GM23248 (cell line): ENCODE data around the gene PSMD13. TPM values are rescaled to one million over a fixed set of nuclear protein-coding genes. Genes with fewer than 3 reads are reported as not detected.

ENCODE experiments used
- DNase-seq: peaks from one replicate; pipeline ENCODE4 v3.0.0-alpha.2; 2015
- H2AFZ ChIP-seq: fragments of 200-600 bp; sonication (generic); 2 replicates; pipeline ENCODE4 v1.6.1; 2016; ENCODE audit warnings: antibody characterized with exemption
- H3F3A ChIP-seq: fragments of 200-600 bp; sonication (generic); 2 replicates; pipeline ENCODE4 v1.6.1; 2016; ENCODE audit warnings: mild to moderate bottlenecking, antibody characterized with exemption, mixed run types; ENCODE audit not compliant: insufficient read depth
- H3K27ac ChIP-seq: fragments of 200-600 bp; sonication (generic); 2 replicates; pipeline ENCODE4 v1.5.1; 2016; ENCODE audit warnings: mild to moderate bottlenecking
- H3K27me3 ChIP-seq: fragments of 200-600 bp; sonication (generic); replicated peaks from 2 replicates; pipeline ENCODE4 v1.6.1; 2016; ENCODE audit warnings: mild to moderate bottlenecking; ENCODE audit not compliant: insufficient read depth
- H3K36me3 ChIP-seq: fragments of 200-600 bp; sonication (generic); 2 replicates; pipeline ENCODE4 v1.6.1; 2016; ENCODE audit warnings: low read depth, mild to moderate bottlenecking
- H3K4me1 ChIP-seq: fragments of 200-600 bp; sonication (generic); 2 replicates; pipeline ENCODE4 v1.6.1; 2016; ENCODE audit warnings: mild to moderate bottlenecking; ENCODE audit not compliant: insufficient read depth
- H3K4me2 ChIP-seq: fragments of 200-600 bp; sonication (generic); one replicate; pipeline ENCODE4 v1.6.1; 2016; ENCODE audit warnings: mild to moderate bottlenecking; ENCODE audit not compliant: unreplicated experiment
- H3K4me3 ChIP-seq: fragments of 200-600 bp; sonication (generic); 2 replicates; pipeline ENCODE4 v1.5.1; 2016; ENCODE audit warnings: mild to moderate bottlenecking
- H3K79me2 ChIP-seq: fragments of 200-600 bp; sonication (generic); 2 replicates; pipeline ENCODE4 v1.6.1; 2016; ENCODE audit warnings: mild to moderate bottlenecking; ENCODE audit not compliant: insufficient read depth
- H3K9ac ChIP-seq: fragments of 200-600 bp; sonication (generic); 2 replicates; pipeline ENCODE4 v1.6.1; 2016; ENCODE audit warnings: mild to moderate bottlenecking
- H3K9me2 ChIP-seq: fragments of 200-600 bp; sonication (generic); 2 replicates; pipeline ENCODE4 v1.6.1; 2016; ENCODE audit warnings: mixed run types, mild to moderate bottlenecking, moderate library complexity; ENCODE audit not compliant: insufficient read depth
- H3K9me3 ChIP-seq: fragments of 200-600 bp; sonication (generic); one replicate; pipeline ENCODE4 v1.6.1; 2017; ENCODE audit warnings: low read depth
- H4K20me1 ChIP-seq: fragments of 200-600 bp; sonication (generic); 2 replicates; pipeline ENCODE4 v1.6.0; 2016; ENCODE audit not compliant: insufficient read depth
- EZH2 ChIP-seq: fragments of 200-600 bp; sonication (generic); IDR thresholded peaks from 2 replicates; pipeline ENCODE4 v1.6.1; 2018; ENCODE audit warnings: antibody characterized with exemption, mild to moderate bottlenecking; ENCODE audit not compliant: insufficient read depth, poor library complexity, severe bottlenecking
- EZH2phosphoT487 ChIP-seq: fragments of 200-600 bp; sonication (generic); IDR thresholded peaks from 2 replicates; pipeline ENCODE4 v1.6.1; 2018; ENCODE audit warnings: antibody characterized with exemption, moderate library complexity, mild to moderate bottlenecking, low read depth; ENCODE audit not compliant: insufficient read depth
- WGBS, 2 experiments: methylation state at CpG; one replicate each; pipeline ENCODE4 v1.1.6; 2015 to 2017; ENCODE audit warnings: low lambda C conversion rate in 2 of 2, low coverage in 1 of 2; ENCODE audit errors: missing lambda C conversion rate in 2 of 2; 5-methylcytosine and 5-hydroxymethylcytosine counted together
- in situ Hi-C: fragments of 300-500 bp; cut with MboI; formaldehyde crosslinking; loops from 2 replicates; pipeline ENCODE4 v1.15.0; 2020
- polyA plus RNA-seq: library from polyadenylated mRNA; unstranded; fragments of >200 nt; fragmentation: Nextera tagmentation; extraction: Ambion mirVana; gene quantifications from 2 replicates; pipeline ENCODE4 v1.2.1, GENCODE V29; 2016
- total RNA-seq: library from RNA; depleted of rRNA; stranded (reverse); fragments of >200 nt; shearing (Covaris generic); gene quantifications from 2 replicates; pipeline ENCODE4 v1.2.3, GENCODE V29; 2014

Gene PSMD13
- total and polyA plus RNA-seq, 2 experiments from 2014 or later = 145 to 188 TPM

DNA sequence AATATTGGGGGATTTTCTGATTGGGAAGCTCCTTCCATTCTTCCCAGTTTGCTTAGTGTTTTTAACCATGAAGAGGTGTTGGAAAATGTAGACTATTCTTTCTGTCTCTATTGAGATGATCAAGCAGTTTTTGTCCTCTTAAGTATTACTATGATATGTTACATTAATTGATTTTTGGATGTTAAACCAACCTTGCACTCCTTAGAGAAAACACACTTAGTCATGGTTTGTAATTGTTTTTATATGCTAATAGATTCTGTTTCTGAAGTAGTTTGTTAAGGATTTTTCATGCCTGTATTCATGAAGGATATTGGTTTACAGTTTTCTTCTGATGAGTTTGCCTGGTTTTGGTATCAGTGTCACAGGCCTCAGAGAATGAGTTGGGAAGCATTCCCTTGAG is 39.4 kb downstream of the PSMD13 start:
- DNase-seq = no peak
- Histone ChIP-seq H3K4me3 (no peak overlapping the region), H3K4me2 (no peak overlapping the region), H3K9ac (no peak overlapping the region), H3K36me3 (no peaks in the 10 kb centered on the region), H3K9me2 (no peaks in the 10 kb centered on the region), H2AFZ (no peak overlapping the region), H3K27ac (no peak overlapping the region), H4K20me1 (no peaks in the 10 kb centered on the region), H3K79me2 (no peaks in the 10 kb centered on the region), H3K9me3 (no peaks in the 10 kb centered on the region), H3K4me1 (no peaks in the 10 kb centered on the region), H3K27me3 (peaks cover 46% of the 10 kb centered on the region), H3F3A (no peaks in the 10 kb centered on the region)
- in situ Hi-C loops = no loop called here
- TF ChIP-seq EZH2phosphoT487 (no peak), EZH2 (no peak)

GRCh38 chr11:278001-278951 is 41.5 kb downstream of the PSMD13 start, which contains the start of gene NLRP6:
Gene NLRP6 (plus strand): TSS chr11:278407. CDS start chr11:278570, 163 bp downstream.
- Histone ChIP-seq H3K27ac (no peak within 1 kb of the TSS), H3K4me2 (no peak within 1 kb of the TSS), H3K9ac (no peak within 1 kb of the TSS), H3K36me3 (no peaks in the 10 kb centered on the region), H3K27me3 (peaks cover 65% of the 10 kb centered on the region), H2AFZ (no peak within 1 kb of the TSS), H3K79me2 (no peaks in the 10 kb centered on the region), H3K9me3 (no peaks in the 10 kb centered on the region), H4K20me1 (no peaks in the 10 kb centered on the region), H3K4me3 (no peak within 1 kb of the TSS), H3K4me1 (no peaks in the 10 kb centered on the region), H3K9me2 (no peaks in the 10 kb centered on the region), H3F3A (no peaks in the 10 kb centered on the region)
- 56 to 62% methylated on average over 21 of the region's 21 CpGs for WGBS, 2 experiments
- DNase-seq = no peak
- TF ChIP-seq EZH2 (no peak), EZH2phosphoT487 (no peak)
- in situ Hi-C loops = no loop called here

DNA sequence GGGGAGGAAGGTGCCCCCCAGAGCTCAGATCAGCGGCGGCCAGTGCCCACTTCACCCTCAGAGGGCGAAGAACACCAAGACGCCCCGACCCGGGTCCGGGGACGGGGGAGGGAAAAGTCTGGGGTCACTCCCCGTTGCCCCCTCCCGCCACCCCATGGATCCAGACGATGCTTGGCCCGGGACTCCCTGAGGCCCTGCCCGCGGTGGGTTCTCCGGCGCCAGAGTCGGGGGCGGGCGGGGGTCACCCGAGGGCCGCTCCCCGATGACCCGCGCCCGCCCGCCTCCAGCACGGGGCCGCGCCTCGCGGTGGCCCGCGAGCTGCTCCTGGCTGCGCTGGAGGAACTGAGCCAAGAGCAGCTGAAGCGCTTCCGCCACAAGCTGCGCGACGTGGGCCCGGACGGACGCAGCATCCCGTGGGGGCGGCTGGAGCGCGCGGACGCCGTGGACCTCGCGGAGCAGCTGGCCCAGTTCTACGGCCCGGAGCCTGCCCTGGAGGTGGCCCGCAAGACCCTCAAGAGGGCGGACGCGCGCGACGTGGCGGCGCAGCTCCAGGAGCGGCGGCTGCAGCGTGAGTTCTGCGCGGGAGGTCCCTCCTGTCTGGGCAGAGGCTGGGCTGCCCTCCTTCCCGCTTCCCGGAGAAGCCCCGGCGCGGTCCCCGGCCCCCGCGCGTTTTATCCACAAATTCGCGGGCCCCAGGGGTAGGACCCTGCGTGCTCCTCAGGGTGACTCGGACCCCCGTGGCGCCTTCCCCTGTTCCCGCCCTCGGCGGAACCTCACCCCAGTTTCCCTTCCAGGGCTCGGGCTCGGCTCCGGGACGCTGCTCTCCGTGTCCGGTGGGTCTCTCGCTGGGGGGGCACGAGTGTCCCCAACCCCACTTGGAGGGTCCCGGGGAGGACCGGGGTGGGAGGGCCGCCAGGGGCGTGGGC is 42.5 kb downstream of the PSMD13 start:
- 11 to 12% methylated on average over 38 to 84 of the region's 97 CpGs for WGBS, 2 experiments
- Histone ChIP-seq H3K27ac (no peak overlapping the region), H3K79me2 (no peaks in the 10 kb centered on the region), H3K4me1 (no peaks in the 10 kb centered on the region), H3K9me2 (no peaks in the 10 kb centered on the region), H3K4me2 (no peak overlapping the region), H3K9ac (no peak overlapping the region), H3K4me3 (no peak overlapping the region), H3F3A (no peaks in the 10 kb centered on the region), H3K36me3 (no peaks in the 10 kb centered on the region), H3K27me3 (peaks cover 71% of the 10 kb centered on the region), H3K9me3 (no peaks in the 10 kb centered on the region), H4K20me1 (no peaks in the 10 kb centered on the region), H2AFZ (no peak overlapping the region)
- in situ Hi-C loops = no loop called here
- TF ChIP-seq EZH2 = no peak
- 0 out of 2 replicates have a peak, but pooled peaks have one; percentile 34 for TF ChIP-seq EZH2phosphoT487
- DNase-seq = no peak

- no peaks in the 10 kb centered on the region for H3K9me2 ChIP-seq
- no peaks in the 10 kb centered on the region for H3K36me3 ChIP-seq
- no peaks in the 10 kb centered on the region for H3K4me1 ChIP-seq
- in situ Hi-C loops = no loop called here
- no peak overlapping the region for H3K9ac ChIP-seq
- H3K4me2 ChIP-seq = no peak overlapping the region
- H3K27me3 ChIP-seq = peaks cover 71% of the 10 kb centered on the region
- H2AFZ ChIP-seq = no peak overlapping the region
- peak; percentile 64 for DNase-seq
- no peaks in the 10 kb centered on the region for H3K79me2 ChIP-seq
- no peaks in the 10 kb centered on the region for H3F3A ChIP-seq
- WGBS, 2 experiments = 3 to 6% methylated on average over 61 to 64 of the region's 85 CpGs
- H3K9me3 ChIP-seq = no peaks in the 10 kb centered on the region
- no peak overlapping the region for H3K4me3 ChIP-seq
- no peak overlapping the region for H3K27ac ChIP-seq
- TF ChIP-seq EZH2 (no peak), EZH2phosphoT487 (no peak)
- no peaks in the 10 kb centered on the region for H4K20me1 ChIP-seq
Observed at GRCh38 chr11:279966-280705, 43.4 kb downstream of the PSMD13 start.
